MM.1S (cell line): Measurements from ENCODE around the gene NALCN.

Source experiments
- EZH2 ChIP-seq: fragments of 300-600 bp; sonication (generic); optimal IDR thresholded peaks from 2 replicates; pipeline ENCODE3; 2017; ENCODE audit warnings: low read depth, mild to moderate bottlenecking, antibody characterized with exemption, low read length, mixed read lengths
- EZH2phosphoT487 ChIP-seq: fragments of 300-600 bp; sonication (generic); IDR thresholded peaks from 2 replicates; pipeline ENCODE4 v1.6.1; 2018; ENCODE audit warnings: antibody characterized with exemption, low read length
- TF ChIP-seq, protein P1 (sequence below): fragments of 300-600 bp; sonication (generic); IDR thresholded peaks from 2 replicates; pipeline ENCODE4 v1.5.1; 2016; ENCODE audit warnings: antibody characterized with exemption, low read length, mixed read lengths

DNA sequence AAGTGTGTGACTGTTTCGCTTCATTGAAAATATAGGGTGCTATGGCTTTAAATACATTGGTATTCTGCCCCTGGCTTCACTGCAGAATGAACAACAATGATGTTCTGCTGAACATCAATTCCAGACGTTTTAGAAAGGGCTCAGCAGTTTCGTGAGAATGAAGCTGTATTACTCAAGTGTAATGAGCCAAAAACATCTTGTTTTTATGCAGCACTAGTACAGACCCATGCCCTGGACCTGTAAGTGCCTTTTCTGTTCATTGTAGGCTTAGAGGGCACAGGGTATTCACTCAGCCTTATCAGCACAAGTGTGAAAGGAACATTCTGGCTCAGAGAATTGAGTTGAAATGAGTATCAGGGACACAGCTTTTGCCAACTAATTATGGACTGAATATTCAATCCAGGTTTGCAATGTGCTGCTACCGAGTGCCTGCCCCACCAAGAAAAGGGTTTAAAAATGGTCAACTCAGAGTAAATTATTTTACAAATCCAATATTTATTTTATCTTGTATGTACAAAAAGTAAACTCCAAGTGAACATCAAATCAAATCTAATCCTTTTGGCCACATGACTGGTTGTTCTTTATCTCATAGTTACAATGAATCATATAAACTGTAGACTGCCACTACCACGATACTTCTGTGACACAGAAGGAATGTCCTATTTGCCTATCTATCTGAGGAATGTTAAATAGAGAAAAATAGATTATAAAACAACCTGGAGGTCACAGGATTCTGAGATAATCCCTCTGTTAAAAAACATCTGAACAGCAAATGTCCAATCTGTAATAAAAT lies 362.8 kb downstream of the NALCN start:
- TF ChIP-seq, protein P1, sequence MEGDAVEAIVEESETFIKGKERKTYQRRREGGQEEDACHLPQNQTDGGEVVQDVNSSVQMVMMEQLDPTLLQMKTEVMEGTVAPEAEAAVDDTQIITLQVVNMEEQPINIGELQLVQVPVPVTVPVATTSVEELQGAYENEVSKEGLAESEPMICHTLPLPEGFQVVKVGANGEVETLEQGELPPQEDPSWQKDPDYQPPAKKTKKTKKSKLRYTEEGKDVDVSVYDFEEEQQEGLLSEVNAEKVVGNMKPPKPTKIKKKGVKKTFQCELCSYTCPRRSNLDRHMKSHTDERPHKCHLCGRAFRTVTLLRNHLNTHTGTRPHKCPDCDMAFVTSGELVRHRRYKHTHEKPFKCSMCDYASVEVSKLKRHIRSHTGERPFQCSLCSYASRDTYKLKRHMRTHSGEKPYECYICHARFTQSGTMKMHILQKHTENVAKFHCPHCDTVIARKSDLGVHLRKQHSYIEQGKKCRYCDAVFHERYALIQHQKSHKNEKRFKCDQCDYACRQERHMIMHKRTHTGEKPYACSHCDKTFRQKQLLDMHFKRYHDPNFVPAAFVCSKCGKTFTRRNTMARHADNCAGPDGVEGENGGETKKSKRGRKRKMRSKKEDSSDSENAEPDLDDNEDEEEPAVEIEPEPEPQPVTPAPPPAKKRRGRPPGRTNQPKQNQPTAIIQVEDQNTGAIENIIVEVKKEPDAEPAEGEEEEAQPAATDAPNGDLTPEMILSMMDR: no peak
- TF ChIP-seq EZH2phosphoT487: no peak
- TF ChIP-seq EZH2: no peak
